ENCODE results near the gene HAPSTR1.

The HAPSTR1 gene

GRCh38 chr16:9056061-9056460 lies 35.4 kb upstream of the HAPSTR1 start:
- TF ChIP-seq REST (IDR thresholded peaks at IDR 0.05; ENCODE audit: insufficient read depth in 1 of 2, low read depth in 2 of 2, low read length in 2 of 2), result no peak
- no peak for TF ChIP-seq POLR2AphosphoS5 (IDR thresholded peaks at IDR 0.05; ENCODE audit: low read depth, low read length)
- TF ChIP-seq TAF1 (IDR thresholded peaks at IDR 0.05; ENCODE audit: borderline replicate concordance, insufficient read depth, low read length), result no peak
- TF ChIP-seq FOXP2 (optimal IDR thresholded peaks at IDR 0.05; ENCODE audit: borderline replicate concordance, extremely low read depth, extremely low read length, insufficient read depth), result no peak
- TF ChIP-seq SIN3A (IDR thresholded peaks at IDR 0.05; ENCODE audit: borderline replicate concordance, insufficient read depth, low read length), result no peak

GRCh38 chr16:9058211-9058610 lies 33.2 kb upstream of the HAPSTR1 start:
- no peak for TF ChIP-seq FOXP2 (optimal IDR thresholded peaks at IDR 0.05; ENCODE audit: borderline replicate concordance, extremely low read depth, extremely low read length, insufficient read depth)
- no peak for TF ChIP-seq TAF1 (IDR thresholded peaks at IDR 0.05; ENCODE audit: borderline replicate concordance, insufficient read depth, low read length)
- TF ChIP-seq POLR2AphosphoS5 (IDR thresholded peaks at IDR 0.05; ENCODE audit: low read depth, low read length), result no peak
- TF ChIP-seq SIN3A (IDR thresholded peaks at IDR 0.05; ENCODE audit: borderline replicate concordance, insufficient read depth, low read length), result no peak
- TF ChIP-seq REST (IDR thresholded peaks at IDR 0.05; ENCODE audit: insufficient read depth in 1 of 2, low read depth in 2 of 2, low read length in 2 of 2), result no peak

GRCh38 chr16:9060225-9060624 lies 31.2 kb upstream of the HAPSTR1 start:
- TF ChIP-seq TAF1 (IDR thresholded peaks at IDR 0.05; ENCODE audit: borderline replicate concordance, insufficient read depth, low read length), result no peak
- TF ChIP-seq FOXP2 (optimal IDR thresholded peaks at IDR 0.05; ENCODE audit: borderline replicate concordance, extremely low read depth, extremely low read length, insufficient read depth), result no peak
- no peak for TF ChIP-seq SIN3A (IDR thresholded peaks at IDR 0.05; ENCODE audit: borderline replicate concordance, insufficient read depth, low read length)
- TF ChIP-seq POLR2AphosphoS5 (IDR thresholded peaks at IDR 0.05; ENCODE audit: low read depth, low read length), result no peak
- TF ChIP-seq REST (IDR thresholded peaks at IDR 0.05; ENCODE audit: insufficient read depth in 1 of 2, low read depth in 2 of 2, low read length in 2 of 2), result no peak

GRCh38 chr16:9061358-9061813 lies 30.1 kb upstream of the HAPSTR1 start:
- TF ChIP-seq FOXP2 (optimal IDR thresholded peaks at IDR 0.05; ENCODE audit: borderline replicate concordance, extremely low read depth, extremely low read length, insufficient read depth), result no peak
- no peak for TF ChIP-seq POLR2AphosphoS5 (IDR thresholded peaks at IDR 0.05; ENCODE audit: low read depth, low read length)
- no peak for TF ChIP-seq TAF1 (IDR thresholded peaks at IDR 0.05; ENCODE audit: borderline replicate concordance, insufficient read depth, low read length)
- no peak for TF ChIP-seq REST (IDR thresholded peaks at IDR 0.05; ENCODE audit: insufficient read depth in 1 of 2, low read depth in 2 of 2, low read length in 2 of 2)
- TF ChIP-seq SIN3A (IDR thresholded peaks at IDR 0.05; ENCODE audit: borderline replicate concordance, insufficient read depth, low read length), result no peak

GRCh38 chr16:9062301-9062700 lies 29.1 kb upstream of the HAPSTR1 start:
- TF ChIP-seq POLR2AphosphoS5 (IDR thresholded peaks at IDR 0.05; ENCODE audit: low read depth, low read length), result no peak
- no peak for TF ChIP-seq REST (IDR thresholded peaks at IDR 0.05; ENCODE audit: insufficient read depth in 1 of 2, low read depth in 2 of 2, low read length in 2 of 2)
- TF ChIP-seq TAF1 (IDR thresholded peaks at IDR 0.05; ENCODE audit: borderline replicate concordance, insufficient read depth, low read length), result no peak
- no peak for TF ChIP-seq SIN3A (IDR thresholded peaks at IDR 0.05; ENCODE audit: borderline replicate concordance, insufficient read depth, low read length)
- no peak for TF ChIP-seq FOXP2 (optimal IDR thresholded peaks at IDR 0.05; ENCODE audit: borderline replicate concordance, extremely low read depth, extremely low read length, insufficient read depth)
